C4-2B (cell line): Measurements from ENCODE around the gene AAMP.

ENCODE experiments used
- H3K27ac ChIP-seq: fragments of 450-650 bp; 2 replicates; pipeline ENCODE4 v1.5.1; 2017
- ZFX ChIP-seq: fragments of 450-650 bp; IDR thresholded peaks from 2 replicates; pipeline ENCODE4 v1.6.1; 2017
- TF ChIP-seq, protein P1 (sequence below): fragments of 450-650 bp; conservative IDR thresholded peaks from 2 replicates; pipeline ENCODE4 v1.5.1; 2017; ENCODE audit warnings: mild to moderate bottlenecking

AAMP gene

GRCh38 chr2:218262631-218263586, 7.0 kb downstream of the AAMP start:
- no peak overlapping the region for H3K27ac ChIP-seq
- no peak for TF ChIP-seq ZFX
- TF ChIP-seq, protein P1, sequence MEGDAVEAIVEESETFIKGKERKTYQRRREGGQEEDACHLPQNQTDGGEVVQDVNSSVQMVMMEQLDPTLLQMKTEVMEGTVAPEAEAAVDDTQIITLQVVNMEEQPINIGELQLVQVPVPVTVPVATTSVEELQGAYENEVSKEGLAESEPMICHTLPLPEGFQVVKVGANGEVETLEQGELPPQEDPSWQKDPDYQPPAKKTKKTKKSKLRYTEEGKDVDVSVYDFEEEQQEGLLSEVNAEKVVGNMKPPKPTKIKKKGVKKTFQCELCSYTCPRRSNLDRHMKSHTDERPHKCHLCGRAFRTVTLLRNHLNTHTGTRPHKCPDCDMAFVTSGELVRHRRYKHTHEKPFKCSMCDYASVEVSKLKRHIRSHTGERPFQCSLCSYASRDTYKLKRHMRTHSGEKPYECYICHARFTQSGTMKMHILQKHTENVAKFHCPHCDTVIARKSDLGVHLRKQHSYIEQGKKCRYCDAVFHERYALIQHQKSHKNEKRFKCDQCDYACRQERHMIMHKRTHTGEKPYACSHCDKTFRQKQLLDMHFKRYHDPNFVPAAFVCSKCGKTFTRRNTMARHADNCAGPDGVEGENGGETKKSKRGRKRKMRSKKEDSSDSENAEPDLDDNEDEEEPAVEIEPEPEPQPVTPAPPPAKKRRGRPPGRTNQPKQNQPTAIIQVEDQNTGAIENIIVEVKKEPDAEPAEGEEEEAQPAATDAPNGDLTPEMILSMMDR: no peak

DNA sequence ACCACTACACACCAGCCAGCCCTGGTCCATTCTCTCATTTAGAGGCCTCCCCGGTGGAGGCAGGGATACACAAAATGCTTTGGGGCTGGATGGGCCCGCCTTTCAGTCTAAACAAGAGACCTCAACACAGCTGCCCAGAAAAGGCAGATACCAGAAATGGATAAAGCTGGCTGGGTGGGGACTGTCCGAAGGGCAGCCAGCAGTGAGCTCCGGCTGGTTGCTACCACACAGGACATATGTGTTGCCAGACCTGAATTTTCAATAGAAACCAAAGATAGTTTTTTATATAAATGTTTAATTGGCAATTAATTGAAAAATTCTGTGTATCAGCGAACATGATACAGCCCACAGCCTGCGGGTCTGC, 7.7 kb downstream of the AAMP start:
- TF ChIP-seq, protein P1: no peak
- TF ChIP-seq ZFX: no peak

GRCh38 chr2:218261423-218262236, 8.3 kb downstream of the AAMP start:
- no peak overlapping the region for H3K27ac ChIP-seq
- TF ChIP-seq, protein P1: no peak
- TF ChIP-seq ZFX: no peak

More for the DNA sequence above, 7.7 kb downstream of the AAMP start:
- H3K27ac ChIP-seq: no peak overlapping the region

- H3K27ac ChIP-seq: no peak within 1 kb of the TSS
- TF ChIP-seq, protein P1: no peak
- no peak for TF ChIP-seq ZFX
These were observed 9.1 kb downstream of the AAMP start, which contains the start of gene GPBAR1 for GRCh38 chr2:218260742-218261422. Gene GPBAR1 (plus strand): TSS chr2:218261015. CDS start chr2:218262725, 1,710 bp downstream.

DNA sequence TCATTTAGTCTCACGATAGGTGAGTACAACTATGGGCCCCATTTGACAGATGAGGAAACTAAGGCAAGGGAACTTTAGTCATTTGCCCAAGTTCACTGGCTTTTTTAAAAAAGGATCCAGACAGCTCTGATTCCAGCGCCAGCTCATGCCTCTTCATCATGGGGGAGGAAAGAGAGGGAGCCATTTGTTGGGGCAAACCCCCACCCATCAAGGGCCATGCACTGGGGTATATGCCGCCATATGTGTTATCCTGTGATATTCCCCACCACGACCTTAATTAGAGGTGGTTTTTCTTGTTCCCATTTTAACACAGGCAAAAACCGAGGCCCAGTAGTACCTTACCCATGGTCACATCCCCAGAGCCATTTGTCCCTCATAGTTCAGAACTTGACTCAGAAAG, 9.8 kb downstream of the AAMP start:
- H3K27ac ChIP-seq: no peak overlapping the region

DNA sequence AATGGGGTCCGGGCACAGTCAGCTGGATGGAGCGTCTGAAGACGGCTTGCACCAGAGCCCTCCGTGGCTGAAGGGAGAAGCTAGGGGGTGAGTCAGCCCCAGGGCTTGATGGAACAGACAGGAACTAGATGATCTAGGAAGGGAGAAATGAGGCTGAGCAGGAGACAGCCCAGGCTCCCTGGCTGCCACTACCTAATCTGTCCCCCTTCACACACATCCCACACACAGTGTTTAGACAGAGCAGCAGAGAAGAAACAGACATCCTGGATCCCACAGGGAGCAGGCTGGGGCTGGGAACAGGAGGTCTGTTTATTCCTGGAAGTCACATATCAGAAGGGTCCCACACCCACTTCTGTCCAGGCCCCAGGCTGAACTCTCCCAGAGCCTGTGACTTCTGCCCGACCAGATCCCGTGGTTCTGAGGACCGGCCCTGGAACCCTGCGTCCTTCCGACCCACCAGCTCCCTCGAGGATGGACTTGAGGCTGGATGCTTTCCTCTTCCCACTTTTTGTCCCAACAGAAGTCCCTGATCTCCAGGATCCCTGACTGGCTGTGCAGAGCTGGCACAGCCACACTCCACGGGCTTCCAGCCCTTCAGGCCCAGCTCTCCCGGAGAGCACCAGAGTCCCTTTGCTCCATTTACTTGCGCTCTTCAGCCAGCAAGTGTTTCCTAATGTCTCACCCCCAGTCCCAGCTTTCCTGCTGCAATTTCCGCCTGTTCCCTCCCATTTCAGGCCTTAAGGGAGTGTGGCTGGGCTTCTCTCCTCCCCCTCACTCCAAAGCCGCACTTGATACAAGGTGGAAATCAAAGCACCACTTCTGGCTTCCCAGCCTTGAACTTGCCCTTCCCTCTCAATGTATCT, 10.6 kb downstream of the AAMP start:
- no peak overlapping the region for H3K27ac ChIP-seq

More for the DNA sequence above, 9.8 kb downstream of the AAMP start:
- no peak for TF ChIP-seq ZFX
- TF ChIP-seq, protein P1: no peak

More for the DNA sequence above, 10.6 kb downstream of the AAMP start:
- no peak for TF ChIP-seq ZFX
- TF ChIP-seq, protein P1: no peak
